K562 (cell line): ENCODE data around the gene MAPK8IP2. TPM values are rescaled to one million over a fixed set of nuclear protein-coding genes. Genes with fewer than 3 reads are reported as not detected.

ENCODE experiments used
- ARID3A ChIP-seq: IDR thresholded peaks from 2 replicates; pipeline ENCODE4 v1.6.1; 2012; ENCODE audit warnings: low read depth, low read length, improper control_type of control experiment, borderline replicate concordance
- CEBPG ChIP-seq, 3 experiments: fragments of 200-800 bp in 1 of 3; sonication (Bioruptor generic) in 1 of 3; sonication (generic) in 1 of 3; formaldehyde crosslinking in 1 of 3; IDR thresholded peaks in 2 of 3; conservative IDR thresholded peaks in 1 of 3; 2 replicates each; pipeline versions ENCODE4 v1.6.1 to v1.8.0; 2016 to 2022; ENCODE audit warnings: missing compliant biosample characterization in 2 of 3, missing genetic modification characterization in 2 of 3, mild to moderate bottlenecking in 1 of 3, missing genetic modification reagents in 1 of 3
- GTF2A2 ChIP-seq: IDR thresholded peaks from 2 replicates; pipeline ENCODE4 v1.6.1; 2016; ENCODE audit warnings: mild to moderate bottlenecking, missing genetic modification characterization, missing compliant biosample characterization
- SAFB ChIP-seq: fragments of 200-400 bp; formaldehyde crosslinking; IDR thresholded peaks from 2 replicates; pipeline ENCODE4 v1.6.1; 2017; ENCODE audit warnings: low read depth, low read length, borderline replicate concordance
- SMARCE1 ChIP-seq: fragments of 450-650 bp; IDR thresholded peaks from 2 replicates; pipeline ENCODE4 v1.7.1; 2016; ENCODE audit warnings: mild to moderate bottlenecking
- TARDBP ChIP-seq: fragments of 450-650 bp; IDR thresholded peaks from 2 replicates; pipeline ENCODE4 v1.6.1; 2016
- TCF15 ChIP-seq: fragments of 250-450 bp; sonication (Bioruptor Pico); IDR thresholded peaks from 2 replicates; pipeline ENCODE4 v1.8.0; 2022; ENCODE audit warnings: moderate library complexity, mild to moderate bottlenecking, inconsistent platforms
- polyA plus RNA-seq, 8 experiments: library from polyadenylated mRNA; depleted of rRNA in 4 of 8; stranded (reverse) in 5 of 8; unstranded in 3 of 8; fragments of >200 nt; fragmentation: Nextera tagmentation in 2 of 8; fragmentation: Illumina TruSeq in 1 of 8; extraction: Ambion mirVana in 2 of 8; extraction: Trizol in 1 of 8; gene quantifications; 2 replicates each; pipeline versions ENCODE4 v1.2.1 to v1.2.3, GENCODE V29; 2011 to 2014; ENCODE audit warnings: inconsistent platforms in 1 of 8, missing spikeins in 1 of 8
- total RNA-seq, 7 experiments: library from RNA; depleted of rRNA in 6 of 7; stranded (reverse); fragments of >200 nt in 6 of 7; fragmentation: Illumina TruSeq in 2 of 7; extraction: Trizol in 2 of 7; gene quantifications; 2 replicates each; pipeline versions ENCODE4 v1.2.1 to v1.2.3, GENCODE V29; 2011 to 2021; ENCODE audit warnings: low replicate concordance in 1 of 7
- TF ChIP-seq, protein P1 (sequence below): fragments of 200-600 bp; sonication (generic); IDR thresholded peaks from one replicate; pipeline ENCODE4 v1.6.1; 2012; ENCODE audit warnings: mild to moderate bottlenecking, low read depth, low read length, inconsistent platforms

The MAPK8IP2 gene
- total and polyA plus RNA-seq, 9 of the 15 experiments (the other 6 are each of a cell fraction or from before 2014, with no cell fraction given), result 0.01 to 0.47 (median 0.07) TPM; not detected in 2

GRCh38 chr22:50551160-50551752 lies 49.3 kb upstream of the MAPK8IP2 start (continued):
- TF ChIP-seq ARID3A, result no peak
- no peak for TF ChIP-seq CEBPG (CRISPR knock-in tag; IDR thresholded peaks at IDR 0.05)
- no peak for TF ChIP-seq CEBPG (tag; conservative IDR thresholded peaks at IDR 0.05 in 1 of 2, IDR thresholded peaks at IDR 0.05 in 1 of 2)
- TF ChIP-seq SAFB, result no peak
- TF ChIP-seq SMARCE1, result no peak
- no peak for TF ChIP-seq GTF2A2 (tag)
- no peak for TF ChIP-seq TCF15 (CRISPR knock-in tag)
- TF ChIP-seq, protein P1, sequence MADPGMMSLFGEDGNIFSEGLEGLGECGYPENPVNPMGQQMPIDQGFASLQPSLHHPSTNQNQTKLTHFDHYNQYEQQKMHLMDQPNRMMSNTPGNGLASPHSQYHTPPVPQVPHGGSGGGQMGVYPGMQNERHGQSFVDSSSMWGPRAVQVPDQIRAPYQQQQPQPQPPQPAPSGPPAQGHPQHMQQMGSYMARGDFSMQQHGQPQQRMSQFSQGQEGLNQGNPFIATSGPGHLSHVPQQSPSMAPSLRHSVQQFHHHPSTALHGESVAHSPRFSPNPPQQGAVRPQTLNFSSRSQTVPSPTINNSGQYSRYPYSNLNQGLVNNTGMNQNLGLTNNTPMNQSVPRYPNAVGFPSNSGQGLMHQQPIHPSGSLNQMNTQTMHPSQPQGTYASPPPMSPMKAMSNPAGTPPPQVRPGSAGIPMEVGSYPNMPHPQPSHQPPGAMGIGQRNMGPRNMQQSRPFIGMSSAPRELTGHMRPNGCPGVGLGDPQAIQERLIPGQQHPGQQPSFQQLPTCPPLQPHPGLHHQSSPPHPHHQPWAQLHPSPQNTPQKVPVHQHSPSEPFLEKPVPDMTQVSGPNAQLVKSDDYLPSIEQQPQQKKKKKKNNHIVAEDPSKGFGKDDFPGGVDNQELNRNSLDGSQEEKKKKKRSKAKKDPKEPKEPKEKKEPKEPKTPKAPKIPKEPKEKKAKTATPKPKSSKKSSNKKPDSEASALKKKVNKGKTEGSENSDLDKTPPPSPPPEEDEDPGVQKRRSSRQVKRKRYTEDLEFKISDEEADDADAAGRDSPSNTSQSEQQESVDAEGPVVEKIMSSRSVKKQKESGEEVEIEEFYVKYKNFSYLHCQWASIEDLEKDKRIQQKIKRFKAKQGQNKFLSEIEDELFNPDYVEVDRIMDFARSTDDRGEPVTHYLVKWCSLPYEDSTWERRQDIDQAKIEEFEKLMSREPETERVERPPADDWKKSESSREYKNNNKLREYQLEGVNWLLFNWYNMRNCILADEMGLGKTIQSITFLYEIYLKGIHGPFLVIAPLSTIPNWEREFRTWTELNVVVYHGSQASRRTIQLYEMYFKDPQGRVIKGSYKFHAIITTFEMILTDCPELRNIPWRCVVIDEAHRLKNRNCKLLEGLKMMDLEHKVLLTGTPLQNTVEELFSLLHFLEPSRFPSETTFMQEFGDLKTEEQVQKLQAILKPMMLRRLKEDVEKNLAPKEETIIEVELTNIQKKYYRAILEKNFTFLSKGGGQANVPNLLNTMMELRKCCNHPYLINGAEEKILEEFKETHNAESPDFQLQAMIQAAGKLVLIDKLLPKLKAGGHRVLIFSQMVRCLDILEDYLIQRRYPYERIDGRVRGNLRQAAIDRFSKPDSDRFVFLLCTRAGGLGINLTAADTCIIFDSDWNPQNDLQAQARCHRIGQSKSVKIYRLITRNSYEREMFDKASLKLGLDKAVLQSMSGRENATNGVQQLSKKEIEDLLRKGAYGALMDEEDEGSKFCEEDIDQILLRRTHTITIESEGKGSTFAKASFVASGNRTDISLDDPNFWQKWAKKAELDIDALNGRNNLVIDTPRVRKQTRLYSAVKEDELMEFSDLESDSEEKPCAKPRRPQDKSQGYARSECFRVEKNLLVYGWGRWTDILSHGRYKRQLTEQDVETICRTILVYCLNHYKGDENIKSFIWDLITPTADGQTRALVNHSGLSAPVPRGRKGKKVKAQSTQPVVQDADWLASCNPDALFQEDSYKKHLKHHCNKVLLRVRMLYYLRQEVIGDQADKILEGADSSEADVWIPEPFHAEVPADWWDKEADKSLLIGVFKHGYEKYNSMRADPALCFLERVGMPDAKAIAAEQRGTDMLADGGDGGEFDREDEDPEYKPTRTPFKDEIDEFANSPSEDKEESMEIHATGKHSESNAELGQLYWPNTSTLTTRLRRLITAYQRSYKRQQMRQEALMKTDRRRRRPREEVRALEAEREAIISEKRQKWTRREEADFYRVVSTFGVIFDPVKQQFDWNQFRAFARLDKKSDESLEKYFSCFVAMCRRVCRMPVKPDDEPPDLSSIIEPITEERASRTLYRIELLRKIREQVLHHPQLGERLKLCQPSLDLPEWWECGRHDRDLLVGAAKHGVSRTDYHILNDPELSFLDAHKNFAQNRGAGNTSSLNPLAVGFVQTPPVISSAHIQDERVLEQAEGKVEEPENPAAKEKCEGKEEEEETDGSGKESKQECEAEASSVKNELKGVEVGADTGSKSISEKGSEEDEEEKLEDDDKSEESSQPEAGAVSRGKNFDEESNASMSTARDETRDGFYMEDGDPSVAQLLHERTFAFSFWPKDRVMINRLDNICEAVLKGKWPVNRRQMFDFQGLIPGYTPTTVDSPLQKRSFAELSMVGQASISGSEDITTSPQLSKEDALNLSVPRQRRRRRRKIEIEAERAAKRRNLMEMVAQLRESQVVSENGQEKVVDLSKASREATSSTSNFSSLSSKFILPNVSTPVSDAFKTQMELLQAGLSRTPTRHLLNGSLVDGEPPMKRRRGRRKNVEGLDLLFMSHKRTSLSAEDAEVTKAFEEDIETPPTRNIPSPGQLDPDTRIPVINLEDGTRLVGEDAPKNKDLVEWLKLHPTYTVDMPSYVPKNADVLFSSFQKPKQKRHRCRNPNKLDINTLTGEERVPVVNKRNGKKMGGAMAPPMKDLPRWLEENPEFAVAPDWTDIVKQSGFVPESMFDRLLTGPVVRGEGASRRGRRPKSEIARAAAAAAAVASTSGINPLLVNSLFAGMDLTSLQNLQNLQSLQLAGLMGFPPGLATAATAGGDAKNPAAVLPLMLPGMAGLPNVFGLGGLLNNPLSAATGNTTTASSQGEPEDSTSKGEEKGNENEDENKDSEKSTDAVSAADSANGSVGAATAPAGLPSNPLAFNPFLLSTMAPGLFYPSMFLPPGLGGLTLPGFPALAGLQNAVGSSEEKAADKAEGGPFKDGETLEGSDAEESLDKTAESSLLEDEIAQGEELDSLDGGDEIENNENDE, result no peak
- no peak for TF ChIP-seq TARDBP
- TF ChIP-seq, all 486 proteins: peak for 0
